MM.1S (cell line): ENCODE results near the gene MESD.

Experiments used
- DNase-seq: peaks from one replicate; pipeline ENCODE4 v3.0.0-alpha.2; 2015
- H2AFZ ChIP-seq: fragments of 300-600 bp; sonication (generic); 2 replicates; pipeline ENCODE4 v1.6.0; 2016; ENCODE audit warnings: antibody characterized with exemption, low read length
- H3F3A ChIP-seq: fragments of 300-600 bp; sonication (generic); 2 replicates; pipeline ENCODE4 v1.6.1; 2016; ENCODE audit warnings: mild to moderate bottlenecking, antibody characterized with exemption, low read length, moderate library complexity, mixed read lengths; ENCODE audit not compliant: insufficient read depth
- H3K27ac ChIP-seq: fragments of 300-600 bp; sonication (generic); 2 replicates; pipeline ENCODE4 v1.5.1; 2016; ENCODE audit warnings: mild to moderate bottlenecking, low read length
- H3K27me3 ChIP-seq: fragments of 300-600 bp; sonication (generic); replicated peaks from 2 replicates; pipeline ENCODE4 v1.6.0; 2016; ENCODE audit warnings: low read length; ENCODE audit not compliant: insufficient read depth
- H3K36me3 ChIP-seq: fragments of 300-600 bp; sonication (generic); replicated peaks from 2 replicates; pipeline ENCODE4 v1.6.1; 2016; ENCODE audit warnings: mild to moderate bottlenecking, low read length, mixed read lengths; ENCODE audit not compliant: insufficient read depth
- H3K4me1 ChIP-seq: fragments of 300-600 bp; sonication (generic); 2 replicates; pipeline ENCODE4 v1.6.1; 2016; ENCODE audit warnings: low read length, mixed read lengths
- H3K4me2 ChIP-seq: fragments of 300-600 bp; sonication (generic); 2 replicates; pipeline ENCODE4 v1.6.0; 2016; ENCODE audit warnings: low read depth, low read length
- H3K4me3 ChIP-seq: fragments of 300-600 bp; sonication (generic); 2 replicates; pipeline ENCODE4 v1.5.1; 2016; ENCODE audit warnings: low read length, mixed read lengths
- H3K79me2 ChIP-seq: fragments of 300-600 bp; sonication (generic); 2 replicates; pipeline ENCODE4 v1.6.1; 2016; ENCODE audit warnings: mixed run types, low read length, mixed read lengths
- H3K9ac ChIP-seq: fragments of 300-600 bp; sonication (generic); 2 replicates; pipeline ENCODE4 v1.6.1; 2016; ENCODE audit warnings: low read length, mixed read lengths
- H3K9me2 ChIP-seq: fragments of 300-600 bp; sonication (generic); replicated peaks from 2 replicates; pipeline ENCODE4 v1.6.1; 2016; ENCODE audit warnings: mild to moderate bottlenecking, low read length, mixed read lengths; ENCODE audit not compliant: insufficient read depth
- H3K9me3 ChIP-seq: fragments of 300-600 bp; sonication (generic); replicated peaks from 2 replicates; pipeline ENCODE4 v1.6.1; 2016; ENCODE audit warnings: mild to moderate bottlenecking, low read length, mixed read lengths; ENCODE audit not compliant: insufficient read depth
- H4K20me1 ChIP-seq: fragments of 300-600 bp; sonication (generic); 2 replicates; pipeline ENCODE4 v1.6.1; 2016; ENCODE audit warnings: mild to moderate bottlenecking, low read length, moderate library complexity, mixed read lengths; ENCODE audit not compliant: insufficient read depth
- CTCF ChIP-seq: fragments of 300-600 bp; sonication (generic); IDR thresholded peaks from 2 replicates; pipeline ENCODE4 v1.5.1; 2016; ENCODE audit warnings: antibody characterized with exemption, low read length, mixed read lengths
- EZH2 ChIP-seq: fragments of 300-600 bp; sonication (generic); optimal IDR thresholded peaks from 2 replicates; pipeline ENCODE3; 2017; ENCODE audit warnings: low read depth, mild to moderate bottlenecking, antibody characterized with exemption, low read length, mixed read lengths
- EZH2phosphoT487 ChIP-seq: fragments of 300-600 bp; sonication (generic); IDR thresholded peaks from 2 replicates; pipeline ENCODE4 v1.6.1; 2018; ENCODE audit warnings: antibody characterized with exemption, low read length

MESD gene

GRCh38 chr15:80911821-80912220 lies 77.8 kb downstream of the MESD start:
- no peak overlapping the region for H3K27ac ChIP-seq
- H4K20me1 ChIP-seq: no peaks in the 10 kb centered on the region
- H3K9me3 ChIP-seq: no peaks in the 10 kb centered on the region
- no peaks in the 10 kb centered on the region for H3K9me2 ChIP-seq
- no peak overlapping the region for H3K4me3 ChIP-seq
- TF ChIP-seq EZH2phosphoT487 (no peak), CTCF (no peak), EZH2 (no peak)
- H2AFZ ChIP-seq: no peak overlapping the region
- H3F3A ChIP-seq: no peaks in the 10 kb centered on the region
- no peaks in the 10 kb centered on the region for H3K79me2 ChIP-seq
- no peaks in the 10 kb centered on the region for H3K27me3 ChIP-seq
- no peak for DNase-seq
- H3K4me2 ChIP-seq: no peak overlapping the region
- no peak overlapping the region for H3K9ac ChIP-seq
- no peaks in the 10 kb centered on the region for H3K4me1 ChIP-seq
- no peaks in the 10 kb centered on the region for H3K36me3 ChIP-seq

GRCh38 chr15:80906159-80906766 lies 83.4 kb downstream of the MESD start:
- Histone ChIP-seq H3K9me2 (no peaks in the 10 kb centered on the region), H4K20me1 (no peaks in the 10 kb centered on the region), H3K4me1 (no peaks in the 10 kb centered on the region), H3K4me2 (no peak overlapping the region), H3F3A (no peaks in the 10 kb centered on the region), H3K36me3 (no peaks in the 10 kb centered on the region), H2AFZ (no peak overlapping the region), H3K9me3 (no peaks in the 10 kb centered on the region), H3K27ac (no peak overlapping the region), H3K9ac (no peak overlapping the region), H3K79me2 (no peaks in the 10 kb centered on the region), H3K4me3 (no peak overlapping the region), H3K27me3 (no peaks in the 10 kb centered on the region)
- no peak for TF ChIP-seq CTCF
- no peak for DNase-seq

- no peak overlapping the region for H3K4me3 ChIP-seq
- DNase-seq: no peak
- H3K27ac ChIP-seq: no peak overlapping the region
- H3F3A ChIP-seq: no peaks in the 10 kb centered on the region
- no peak overlapping the region for H3K4me2 ChIP-seq
- no peaks in the 10 kb centered on the region for H3K9me2 ChIP-seq
- H3K9ac ChIP-seq: no peak overlapping the region
- TF ChIP-seq EZH2phosphoT487: no peak
- TF ChIP-seq EZH2: no peak
- TF ChIP-seq CTCF: no peak
- no peaks in the 10 kb centered on the region for H3K79me2 ChIP-seq
- H4K20me1 ChIP-seq: no peaks in the 10 kb centered on the region
- no peak overlapping the region for H2AFZ ChIP-seq
- H3K27me3 ChIP-seq: no peaks in the 10 kb centered on the region
- H3K4me1 ChIP-seq: no peaks in the 10 kb centered on the region
- no peaks in the 10 kb centered on the region for H3K9me3 ChIP-seq
- no peaks in the 10 kb centered on the region for H3K36me3 ChIP-seq
These were observed 84.6 kb downstream of the MESD start for GRCh38 chr15:80904998-80905397.
